22Rv1 (cell line): ENCODE measurements around the gene DOCK3.

Source experiments
- CTCF ChIP-seq: fragments of 450-650 bp; IDR thresholded peaks from 2 replicates; pipeline ENCODE4 v1.5.1; 2017; ENCODE audit warnings: mild to moderate bottlenecking
- ZFX ChIP-seq: fragments of 450-650 bp; IDR thresholded peaks from 2 replicates; pipeline ENCODE4 v1.6.1; 2017; ENCODE audit warnings: antibody characterized with exemption, borderline replicate concordance

- TF ChIP-seq CTCF (no peak), ZFX (no peak)
Measured at GRCh38 chr3:50743643-50744042, 68.9 kb downstream of the DOCK3 start.
